UCSD-AML1 (cell line): ENCODE data around the gene RASAL2.
"Not testable (repeated sequence)": the region's sequence is repeated elsewhere in the genome, so short reads cannot be mapped to it uniquely, and the experiment has no call there.

Source experiments
- DNase-seq: peaks from one replicate; lab custom pipeline; 2025; ENCODE audit not compliant: unreplicated experiment; lab: John Stamatoyannopoulos, UW

RASAL2 gene

DNA sequence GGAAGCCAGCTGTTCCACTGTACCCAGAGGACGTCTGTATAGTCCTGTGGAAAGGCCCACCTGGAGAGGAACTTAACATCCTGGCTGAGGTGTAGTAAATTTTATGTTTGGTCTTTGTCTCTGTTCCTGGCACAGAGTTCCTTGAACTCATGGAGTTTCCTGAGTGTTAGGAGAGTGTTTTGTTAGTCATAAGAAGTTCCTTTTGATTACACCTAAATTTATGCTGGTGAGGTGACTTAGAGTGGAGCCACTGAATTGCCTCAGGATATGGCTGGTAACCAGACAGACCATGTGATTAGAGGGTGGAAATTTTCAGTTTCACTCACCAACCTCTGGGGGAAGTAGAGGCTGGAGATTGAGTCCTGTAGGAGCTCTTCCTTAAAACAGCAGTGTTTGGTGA is 57.9 kb downstream of the RASAL2 start:
- DNase-seq: no peak

DNA sequence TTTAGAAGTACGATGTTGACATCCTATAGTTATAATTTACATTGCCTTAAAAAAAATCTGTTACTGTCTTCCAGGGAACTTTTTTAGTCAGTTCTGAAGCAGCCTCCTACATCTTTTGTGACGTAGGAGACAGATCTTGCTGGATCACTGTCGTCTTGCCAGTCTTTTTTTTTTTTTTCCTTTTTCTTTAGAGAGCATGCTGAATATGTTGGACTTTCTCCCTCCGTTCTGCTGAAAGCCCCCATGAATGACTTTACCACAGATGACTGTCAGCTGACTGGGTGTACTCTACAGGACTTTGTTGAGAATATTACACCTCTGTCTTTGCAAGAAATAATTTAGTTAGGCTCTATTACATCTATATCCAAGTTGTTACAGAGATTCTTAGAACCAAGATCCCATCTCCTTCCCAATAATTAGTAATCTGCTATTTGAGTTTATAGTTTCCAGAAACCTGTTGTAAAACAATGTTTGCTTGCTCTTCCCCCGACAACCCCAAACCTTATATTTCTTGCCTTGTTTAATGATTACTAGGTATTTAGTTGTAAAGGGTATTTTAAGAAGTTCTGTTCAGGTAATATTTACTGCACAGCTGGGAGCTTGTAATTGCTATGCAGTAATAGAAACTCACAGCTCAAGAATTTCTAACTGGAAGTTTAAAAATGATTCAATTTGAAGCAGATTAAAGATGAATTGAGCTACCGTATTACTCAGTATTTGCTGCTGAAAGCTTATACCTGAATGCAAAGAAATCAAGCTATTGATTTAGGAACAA is 61.8 kb downstream of the RASAL2 start:
- no peak for DNase-seq

DNA sequence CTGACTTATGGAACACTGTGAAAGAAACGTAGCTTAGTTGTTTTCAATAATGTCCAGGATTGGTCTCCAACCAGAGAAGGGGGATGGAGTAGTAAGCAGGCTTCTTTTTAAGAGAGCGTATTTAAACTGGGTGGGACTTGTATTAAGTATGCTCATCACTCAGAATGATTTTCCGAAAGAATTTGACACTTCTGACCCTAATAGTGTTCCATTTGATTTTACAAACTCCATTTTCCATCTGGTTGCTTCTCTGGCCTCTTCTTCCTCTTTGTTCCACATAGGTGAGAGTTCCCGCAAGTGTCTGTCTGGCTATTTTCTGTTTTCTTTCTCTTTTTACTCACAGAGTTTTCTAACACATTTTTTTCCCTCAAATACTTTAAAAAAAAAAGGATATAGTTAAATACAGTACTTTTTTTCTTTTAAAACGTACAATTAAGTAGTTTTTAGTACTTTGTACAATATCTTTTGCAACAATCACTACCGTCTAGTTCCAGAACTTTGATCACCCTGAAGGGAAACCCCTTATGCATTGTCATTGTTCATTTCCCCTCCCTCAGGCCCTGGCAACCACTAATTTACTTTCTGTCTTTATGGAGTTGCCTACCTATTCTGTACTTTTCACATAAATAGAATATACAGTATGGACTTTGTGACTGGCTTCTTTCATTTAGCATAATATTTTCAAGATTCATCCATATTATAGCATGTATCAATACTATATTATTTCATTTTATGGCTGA is 67.0 kb downstream of the RASAL2 start:
- no peak for DNase-seq

DNA sequence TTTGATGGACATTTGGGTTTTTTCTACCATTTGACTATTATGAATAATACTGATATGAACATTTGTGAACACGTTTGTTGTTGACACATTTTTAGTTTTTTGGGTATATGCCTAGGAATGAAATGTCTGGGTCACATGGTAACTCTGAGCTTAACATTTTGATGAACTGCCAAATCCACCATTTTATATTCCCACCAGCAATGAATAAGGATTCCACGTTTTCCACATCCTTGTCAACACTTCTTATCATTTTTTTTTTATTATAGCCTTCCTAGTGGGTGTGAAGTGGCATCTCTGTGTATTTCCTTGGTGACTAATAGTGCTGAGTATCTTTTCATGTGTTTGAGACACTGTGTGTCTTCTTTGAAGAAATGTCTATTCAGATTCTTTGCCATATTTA is 67.6 kb downstream of the RASAL2 start:
- DNase-seq: no peak

DNA sequence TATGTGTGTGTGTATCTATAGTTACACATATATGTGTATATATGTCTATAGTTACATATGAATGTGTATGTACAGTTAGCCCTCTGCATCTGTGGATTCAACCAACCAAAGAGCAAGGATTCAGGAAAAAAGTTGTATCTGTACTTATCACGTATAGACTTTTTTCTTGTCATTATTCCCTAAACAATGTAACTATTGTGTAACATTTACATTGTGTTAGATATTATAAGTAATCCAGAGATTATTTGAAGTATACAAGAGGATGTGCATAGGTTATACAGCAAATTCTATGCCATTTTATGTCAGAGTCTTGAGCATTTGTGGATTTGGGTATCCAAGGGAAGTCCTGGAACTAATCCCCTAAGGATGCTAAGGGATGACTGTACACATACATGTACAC is 71.3 kb downstream of the RASAL2 start:
- DNase-seq: no peak

DNA sequence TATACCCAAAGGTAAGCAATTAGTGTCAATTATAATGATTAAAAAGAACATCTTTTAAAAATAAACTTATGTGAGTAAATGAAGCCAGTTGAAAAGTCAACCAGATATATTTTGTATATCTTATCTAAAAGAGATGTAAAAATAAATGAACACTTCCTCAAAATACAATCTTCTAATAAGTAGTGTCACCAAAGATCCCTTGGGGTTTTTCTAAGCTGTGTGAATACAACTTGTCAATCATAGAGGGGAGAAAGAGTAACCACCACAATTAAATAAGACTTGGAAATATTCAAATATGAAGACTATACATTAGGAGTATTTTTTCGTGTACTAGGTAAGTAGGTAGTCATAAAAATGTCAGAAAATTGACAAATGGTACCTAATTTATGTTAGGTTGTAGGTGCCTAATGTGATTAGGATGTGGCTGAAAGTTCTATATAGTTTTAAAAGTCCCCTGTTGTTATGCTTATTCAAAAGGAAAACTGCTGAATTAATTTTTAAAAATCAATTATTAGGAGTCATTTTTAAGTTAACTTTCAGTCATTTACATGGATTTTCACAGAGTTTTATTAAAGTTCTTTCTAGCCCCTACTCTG is 72.6 kb downstream of the RASAL2 start:
- no peak for DNase-seq

DNA sequence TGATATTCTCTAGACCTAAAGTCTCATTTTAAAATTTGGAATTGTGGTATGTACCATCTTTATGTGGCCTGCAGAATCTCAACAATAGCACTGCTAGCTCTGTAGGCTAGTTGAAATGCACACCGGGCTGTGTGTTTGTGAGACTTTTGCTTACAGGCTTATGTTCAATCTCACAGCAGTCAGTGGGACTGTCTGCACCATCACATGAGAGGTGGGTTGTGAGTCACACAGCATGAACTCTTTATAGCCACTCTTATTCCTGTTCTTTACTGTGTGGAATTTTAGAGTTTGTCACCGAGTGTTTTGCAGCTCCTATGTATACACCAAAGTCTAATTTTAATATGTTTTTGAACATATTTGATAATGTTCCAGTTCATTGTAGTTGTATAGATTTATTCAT is 74.6 kb downstream of the RASAL2 start:
- DNase-seq: no peak

DNA sequence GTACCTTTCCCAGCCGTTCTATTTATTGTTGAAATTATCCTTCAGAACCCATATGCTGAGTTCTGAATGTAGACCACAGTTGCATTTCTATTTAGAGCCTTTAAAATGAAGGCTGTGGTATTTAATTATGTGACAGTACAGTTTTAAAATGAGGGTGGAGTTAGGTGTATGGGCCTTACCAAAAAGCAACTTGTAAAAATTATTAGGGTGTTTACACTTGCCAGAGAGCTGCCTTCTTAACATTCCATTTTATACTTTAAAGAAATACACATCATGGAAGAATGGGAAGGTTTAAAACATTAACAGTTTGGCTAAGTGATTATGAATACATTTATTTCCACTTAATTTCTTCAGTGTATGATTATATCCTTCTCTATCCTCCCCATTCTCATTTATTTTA is 75.7 kb downstream of the RASAL2 start:
- DNase-seq: no peak

DNA sequence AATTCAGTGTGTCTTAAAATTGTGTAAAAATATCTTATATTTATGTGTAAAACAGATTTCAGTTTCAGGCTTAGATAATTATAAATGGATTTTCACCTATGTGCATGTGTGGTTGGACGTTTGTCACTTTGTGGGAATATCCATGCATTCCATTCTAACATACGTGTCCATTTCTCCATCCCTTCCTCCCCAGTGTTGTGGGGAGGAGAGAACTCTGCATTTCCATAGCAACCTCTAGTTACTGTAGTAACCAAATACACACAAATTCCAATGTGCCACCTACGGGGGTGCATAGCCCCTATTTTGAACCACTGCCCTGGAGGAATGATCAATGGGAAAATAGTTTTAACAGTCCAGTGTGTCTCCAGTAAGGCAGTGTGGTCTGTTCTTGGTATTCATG is 79.0 kb downstream of the RASAL2 start:
- no peak for DNase-seq

DNA sequence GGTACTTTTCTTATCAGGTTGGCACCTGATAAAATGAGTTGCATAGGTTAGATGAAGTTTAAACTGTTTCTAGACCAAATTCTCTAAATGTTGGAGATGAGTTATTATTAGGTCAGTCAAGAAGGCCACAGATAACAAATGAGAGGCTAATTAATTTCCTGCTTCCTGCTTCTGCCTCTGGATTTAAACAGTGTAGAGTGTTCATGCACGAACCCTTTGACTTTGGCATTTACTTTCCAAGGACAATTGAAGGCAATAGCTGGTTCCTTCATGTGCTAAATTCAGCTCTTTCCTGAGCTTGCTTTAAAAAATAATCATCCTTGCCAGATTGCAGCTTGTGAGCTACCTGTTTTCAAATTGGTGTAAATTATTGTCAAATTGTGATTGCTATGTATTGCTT is 80.6 kb downstream of the RASAL2 start:
- DNase-seq: no peak

DNA sequence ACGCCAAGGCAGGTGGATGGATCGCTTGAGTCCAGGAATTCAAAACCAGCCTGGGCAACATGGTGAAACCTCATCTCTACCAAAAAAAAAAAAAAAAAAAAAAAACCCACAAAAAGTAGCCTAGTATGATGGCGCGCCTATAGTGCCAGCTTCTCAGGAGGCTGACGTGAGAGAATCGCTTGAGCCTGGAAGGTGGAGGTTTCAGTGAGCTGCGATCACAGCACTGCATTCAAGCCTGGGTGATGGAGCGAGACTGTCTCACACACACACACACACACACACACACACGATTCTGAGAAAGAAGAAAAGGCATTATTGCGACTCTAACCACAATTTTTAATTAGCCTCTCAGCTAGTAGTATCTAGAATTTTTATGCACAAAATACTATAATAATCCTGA is 86.5 kb downstream of the RASAL2 start:
- DNase-seq: no peak

DNA sequence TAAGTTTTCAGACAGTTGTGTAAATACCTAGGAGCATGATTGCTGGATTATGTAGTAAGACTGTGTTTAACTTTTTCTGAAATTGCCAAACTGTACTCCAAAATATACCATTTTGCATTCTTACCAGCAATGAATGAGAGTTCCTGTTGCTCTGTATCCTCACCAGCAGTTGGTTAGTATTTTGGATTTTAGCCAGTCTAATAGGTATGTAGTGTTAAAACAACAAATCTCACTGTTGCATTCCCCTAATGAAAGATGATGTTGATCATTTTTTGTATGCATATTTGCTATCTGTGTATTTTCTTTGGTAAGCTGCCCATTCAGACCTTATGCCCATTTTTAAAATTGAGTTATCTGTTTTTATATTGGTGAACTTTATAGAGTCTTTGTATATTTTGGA is 89.9 kb downstream of the RASAL2 start:
- no peak for DNase-seq

DNA sequence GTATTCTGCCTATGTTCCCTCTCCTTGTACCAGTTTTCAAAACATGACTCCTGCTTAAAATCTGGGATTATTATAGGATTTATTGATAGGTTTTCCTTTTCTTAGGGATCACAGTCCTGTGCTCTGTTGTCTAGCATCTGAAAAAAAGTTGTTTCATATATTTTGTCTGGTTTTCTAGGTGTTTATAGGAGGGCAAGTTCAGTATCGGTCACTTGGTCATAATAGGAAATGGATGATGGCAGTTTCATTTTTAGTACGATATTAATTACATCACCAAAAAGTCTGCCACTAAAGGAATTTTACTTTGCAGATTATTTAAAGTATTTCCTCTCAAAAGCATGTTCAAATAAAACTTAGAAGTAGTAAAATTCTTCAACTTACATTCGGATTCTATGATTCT is 94.4 kb downstream of the RASAL2 start:
- DNase-seq: no peak

DNA sequence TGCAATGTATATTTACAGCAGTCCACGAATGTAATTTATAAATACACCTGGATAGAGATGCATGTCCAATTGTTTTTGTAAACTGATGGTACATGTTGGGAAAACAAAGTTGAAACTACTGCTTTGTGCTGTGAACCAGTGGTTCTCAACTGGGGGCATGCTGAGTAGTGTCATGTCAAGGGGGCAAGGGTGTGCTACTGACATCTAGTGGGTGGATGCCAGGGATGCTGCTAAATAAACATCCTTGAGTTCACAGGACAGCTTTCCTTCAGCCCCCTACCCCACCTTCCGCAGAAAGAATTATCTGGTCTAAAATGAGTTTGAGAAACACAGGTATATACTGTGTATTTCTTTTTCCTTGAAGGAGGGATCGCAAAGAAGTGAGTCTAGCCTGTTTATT is 95.9 kb downstream of the RASAL2 start:
- DNase-seq: peak; percentile 22

DNA sequence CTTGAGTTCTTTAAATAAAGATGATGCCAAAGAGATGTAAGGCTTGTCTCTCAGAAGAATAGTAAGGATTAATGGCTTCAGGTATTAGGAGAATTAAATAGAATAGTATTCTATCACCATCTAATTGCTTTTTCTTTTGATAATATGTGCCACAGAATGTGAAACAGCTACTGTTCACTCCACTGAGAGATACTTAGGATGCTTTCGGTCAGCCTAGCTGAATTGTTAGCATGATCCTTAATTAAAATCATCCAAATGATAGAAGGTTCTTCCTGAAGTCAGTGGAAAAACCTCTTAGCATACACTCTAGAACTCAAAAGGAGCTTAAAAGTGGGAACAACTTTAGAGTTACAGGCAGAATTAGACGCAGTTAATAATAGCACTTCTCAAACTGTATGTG is 97.0 kb downstream of the RASAL2 start:
- DNase-seq: no peak

DNA sequence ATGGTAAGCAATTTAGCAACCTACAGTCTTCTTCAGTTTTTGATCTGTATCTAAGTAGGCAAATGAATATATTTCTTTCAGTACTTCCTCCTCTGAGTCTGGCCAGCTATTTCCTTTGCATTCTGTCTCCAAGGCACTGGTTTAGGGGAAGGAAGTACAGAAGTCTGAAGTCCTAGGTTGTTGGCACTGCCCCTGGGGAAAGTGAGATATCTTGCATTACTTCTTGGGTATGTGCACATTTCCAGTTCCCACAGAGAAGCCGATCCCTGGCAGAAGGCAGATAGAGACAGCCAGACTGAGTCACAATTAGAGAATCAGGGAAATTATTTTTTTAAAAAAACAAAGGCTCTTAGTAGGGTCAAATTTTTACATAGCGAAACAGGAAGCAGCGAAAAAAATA is 98.8 kb downstream of the RASAL2 start:
- DNase-seq: peak; percentile 42

DNA sequence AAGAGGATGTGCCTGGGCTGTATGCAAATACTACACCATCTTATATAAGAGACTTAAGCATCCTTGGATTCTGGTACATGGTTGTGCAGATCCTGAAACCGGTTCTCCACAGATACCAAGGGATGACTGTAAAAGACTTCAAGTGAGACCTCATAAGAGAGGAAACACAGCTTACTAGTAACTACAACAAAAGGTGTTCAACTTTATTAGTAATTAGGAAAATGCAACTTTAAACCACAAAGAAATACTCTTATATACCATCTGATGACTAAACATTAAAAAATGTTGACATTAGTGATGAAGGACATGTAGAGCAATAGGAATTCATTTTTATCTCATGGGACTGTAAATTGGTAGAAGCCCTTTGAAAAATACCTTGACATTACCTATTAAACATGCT is 102.7 kb downstream of the RASAL2 start:
- DNase-seq: no peak

DNA sequence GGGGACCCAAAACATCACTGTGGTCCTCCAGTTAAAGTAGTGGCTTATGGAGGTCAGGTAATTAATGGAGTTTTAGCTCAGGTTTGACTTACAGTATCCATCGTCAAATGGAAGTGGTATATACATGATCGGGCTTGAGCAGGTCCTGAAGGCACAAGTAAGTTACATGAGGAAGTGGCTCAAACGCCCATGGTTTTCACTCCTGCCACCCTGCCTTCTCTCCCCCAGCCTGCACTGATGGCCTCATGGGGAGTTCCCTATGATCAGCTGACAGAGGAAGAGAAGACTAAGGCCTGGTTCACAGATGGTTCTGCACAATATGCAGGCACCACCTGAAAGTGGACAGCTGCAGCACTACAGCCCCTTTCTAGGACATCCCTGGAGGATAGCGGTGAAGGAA is 108.2 kb downstream of the RASAL2 start:
- DNase-seq: not testable (repeated sequence)

DNA sequence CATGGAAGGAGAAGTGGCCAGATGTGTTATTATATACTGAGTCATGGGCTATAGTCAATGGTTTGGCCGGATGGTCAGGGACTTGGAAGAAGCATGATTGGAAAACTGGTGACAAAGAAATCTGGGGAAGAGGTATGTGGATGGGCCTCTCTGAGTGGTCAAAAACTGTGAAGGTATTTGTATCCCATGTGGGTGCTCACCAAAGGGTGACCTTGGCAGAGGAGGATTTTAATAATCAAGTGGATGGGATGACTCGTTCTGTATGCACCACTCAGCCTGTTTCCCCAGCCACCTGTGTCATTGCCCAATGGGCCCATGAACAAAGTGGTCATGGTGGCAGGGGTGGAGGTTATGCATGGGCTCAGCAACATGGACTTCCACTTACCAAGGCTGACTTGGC is 108.6 kb downstream of the RASAL2 start:
- not testable (repeated sequence) for DNase-seq

DNA sequence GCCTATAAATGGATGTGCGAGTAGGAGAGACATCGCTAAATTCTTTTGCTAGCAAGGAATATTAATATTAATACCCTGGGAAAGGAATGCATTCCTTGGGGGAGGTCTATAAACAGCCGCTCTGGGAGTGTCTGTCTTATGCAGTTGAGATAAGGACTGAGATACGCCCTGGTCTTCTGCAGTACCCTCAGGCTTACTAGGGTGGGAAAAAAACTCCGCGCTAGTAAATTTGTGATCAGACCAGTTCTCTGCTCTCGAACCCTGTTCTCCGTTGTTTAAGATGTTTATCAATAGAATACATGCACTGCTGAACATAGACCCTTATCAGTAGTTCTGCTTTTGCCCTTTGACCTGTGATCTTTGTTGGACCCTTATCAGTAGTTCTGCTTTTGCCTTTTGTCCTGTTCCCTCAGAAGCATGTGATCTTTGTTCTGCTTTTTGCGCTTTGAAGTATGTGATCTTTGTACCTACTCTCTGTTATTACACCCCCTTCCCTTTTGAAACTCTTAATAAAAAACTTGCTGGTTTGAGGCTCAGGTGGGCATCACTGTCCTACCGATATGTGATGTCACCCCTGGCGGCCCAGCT is 114.5 kb downstream of the RASAL2 start:
- not testable (repeated sequence) for DNase-seq

DNA sequence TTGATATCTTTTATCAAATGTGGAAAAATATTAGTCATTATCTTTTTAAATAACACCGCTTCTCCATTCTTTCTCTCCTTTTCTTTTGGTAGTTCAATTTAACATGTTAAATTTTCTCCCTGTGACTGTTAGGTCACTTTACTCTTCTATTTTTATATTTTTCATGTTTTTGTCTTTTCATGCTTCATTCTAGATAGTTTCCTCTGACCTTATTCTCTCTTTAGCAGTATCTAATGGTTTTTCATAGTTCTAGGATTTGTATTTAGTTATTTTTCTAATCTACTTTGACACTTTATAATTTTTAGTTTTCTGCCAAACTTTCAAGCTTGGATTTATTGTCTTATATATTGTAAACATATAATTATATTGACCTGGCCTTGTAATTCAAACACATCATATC is 116.0 kb downstream of the RASAL2 start:
- no peak for DNase-seq

DNA sequence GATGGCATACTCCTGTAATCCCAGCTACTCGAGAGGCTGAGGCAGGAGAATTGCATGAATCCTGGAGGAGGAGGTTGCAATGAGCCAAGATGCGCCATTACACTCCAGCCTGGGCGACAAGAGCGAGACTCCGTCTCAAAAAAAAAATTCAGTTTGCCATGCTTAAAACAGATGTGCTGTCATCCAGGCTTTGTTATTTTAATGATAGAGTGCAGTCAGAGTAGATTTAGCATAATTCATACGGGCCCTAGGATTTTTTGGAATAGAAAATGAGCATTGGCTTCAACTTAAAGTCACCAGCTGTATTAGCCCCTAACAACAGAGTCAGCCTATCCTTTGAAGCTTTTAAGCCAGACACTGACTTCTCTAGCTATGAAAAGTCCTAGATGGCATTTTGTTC is 124.6 kb downstream of the RASAL2 start:
- no peak for DNase-seq
